GM21367 (cell line): ENCODE measurements around the gene MS4A12.
"Not testable (repeated sequence)": the region's sequence is repeated elsewhere in the genome, so short reads cannot be mapped to it uniquely, and the experiment has no call there.

ENCODE experiments used
- ATAC-seq: cut with Tn5 transposase; IDR thresholded peaks from one replicate; pipeline ENCODE4 v1.9.1; 2021; ENCODE audit not compliant: unreplicated experiment

The MS4A12 gene

GRCh38 chr11:60511393-60511792, 18.8 kb downstream of the MS4A12 start:
- ATAC-seq: no peak

- no peak for ATAC-seq
Measured at GRCh38 chr11:60512651-60513225, 20.2 kb downstream of the MS4A12 start.

- ATAC-seq: no peak
Measured at GRCh38 chr11:60513496-60514460, 21.2 kb downstream of the MS4A12 start.

DNA sequence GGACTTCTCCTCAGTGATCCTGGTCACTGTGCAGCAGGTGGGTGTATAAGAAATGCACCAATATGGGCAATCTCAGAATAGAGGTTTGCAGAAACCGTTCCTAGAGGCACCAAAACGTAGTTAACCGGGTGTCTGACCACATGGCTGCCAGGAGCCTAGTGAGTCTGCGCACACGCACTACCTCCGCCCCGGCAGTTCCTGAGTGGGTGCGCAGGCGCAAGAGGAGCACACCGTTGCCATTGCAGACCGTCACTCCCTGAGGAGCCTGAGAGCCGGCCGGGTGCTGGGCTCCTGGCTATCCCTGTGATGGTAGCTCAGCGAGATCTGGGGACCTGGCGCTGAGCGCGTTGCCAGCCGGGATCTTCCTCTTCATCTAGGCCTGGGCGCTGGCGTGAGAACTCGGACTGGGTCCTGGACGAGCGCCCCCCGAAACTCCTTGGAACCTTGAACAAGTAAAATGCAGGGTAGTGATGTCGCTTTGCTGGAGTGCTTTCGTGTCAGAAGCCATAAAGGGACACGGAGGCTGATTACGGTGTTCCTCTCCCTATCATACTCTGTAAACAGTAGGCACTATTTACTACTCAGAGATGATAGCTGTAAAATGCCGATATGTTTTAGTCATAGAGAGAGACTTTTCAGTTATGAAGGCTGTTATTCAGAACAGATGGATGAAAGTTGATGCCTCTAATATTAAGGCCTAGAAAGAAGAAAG, 22.7 kb downstream of the MS4A12 start, which contains the start of gene MS4A13:
MS4A13 (plus strand) TSS at position 249 of the 712 bp plus-strand sequence. CDS start 2,692 bp downstream, outside the sequence.
- ATAC-seq: no peak

- no peak for ATAC-seq
Measured at GRCh38 chr11:60528465-60528864, 35.9 kb downstream of the MS4A12 start.

- peak; percentile 89 for ATAC-seq
Measured at GRCh38 chr11:60528934-60529333, 36.4 kb downstream of the MS4A12 start.

- ATAC-seq: no peak
Measured at GRCh38 chr11:60530454-60531100, 38.0 kb downstream of the MS4A12 start.

- ATAC-seq: not testable (repeated sequence)
Measured at GRCh38 chr11:60532383-60532782, 39.8 kb downstream of the MS4A12 start.

DNA sequence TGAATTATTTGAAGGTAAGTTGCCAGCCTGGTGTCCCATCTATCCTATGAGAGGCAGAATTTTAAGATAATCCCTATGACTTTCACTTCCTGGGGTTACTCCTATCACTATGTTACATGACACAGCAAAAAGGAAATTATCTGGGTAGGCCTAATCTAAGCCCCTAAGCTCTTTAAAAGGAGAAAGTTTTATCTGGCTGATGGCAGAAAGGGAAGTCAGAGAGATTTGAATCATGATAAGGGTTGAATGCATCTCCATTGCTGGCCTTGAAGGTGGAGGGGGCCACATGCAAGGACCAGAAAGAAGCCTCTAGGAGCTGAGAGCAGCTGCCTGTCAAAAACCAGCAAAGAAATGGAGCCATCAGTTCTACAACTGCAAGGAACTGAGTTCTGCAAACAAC, 46.0 kb downstream of the MS4A12 start:
- not testable (repeated sequence) for ATAC-seq

DNA sequence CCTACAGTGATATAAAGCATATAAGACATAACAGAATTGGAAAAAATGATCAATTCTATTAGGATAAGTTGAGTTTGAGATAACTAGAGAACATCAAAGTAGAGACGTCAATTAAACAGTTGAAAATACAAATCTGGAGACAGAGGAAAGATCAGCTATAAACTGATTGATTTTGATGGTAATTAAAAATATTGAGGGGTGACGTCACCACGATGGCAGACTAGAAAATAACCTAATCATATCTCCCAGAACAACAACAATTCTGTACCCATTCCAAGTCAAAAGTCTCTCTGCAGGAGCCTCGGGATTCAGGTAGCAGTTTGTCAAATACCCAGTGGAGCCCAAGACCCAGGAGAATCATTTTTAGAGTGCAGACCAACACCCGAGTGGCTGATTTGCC, 51.5 kb downstream of the MS4A12 start:
- no peak for ATAC-seq
